Nucleus accumbens (tissue), 56 donors: ENCODE data around the gene NAA35.
"Not testable (repeated sequence)": the region's sequence is repeated elsewhere in the genome, so short reads cannot be mapped to it uniquely, and the experiment has no call there.

Source experiments
- DNase-seq, 56 donors: peaks; one replicate each; lab custom pipeline; 2025; lab: John Stamatoyannopoulos, UW

The NAA35 gene

GRCh38 chr9:85940832-85941621 lies at the start of gene NAA35:
Gene NAA35, plus strand, starts transcription at chr9:85941146. Its CDS starts 1,014 bp downstream, at chr9:85942160.
- peak; percentile 78 to 99 (median 97) for DNase-seq

GRCh38 chr9:85892401-85892800 lies 48.5 kb upstream of the NAA35 start:
- DNase-seq = no peak

GRCh38 chr9:85895685-85896084 lies 45.3 kb upstream of the NAA35 start:
- no peak for DNase-seq

- DNase-seq = no peak
Observed at GRCh38 chr9:85897848-85898247, 43.1 kb upstream of the NAA35 start.

- no peak for DNase-seq
Observed at GRCh38 chr9:85898332-85898731, 42.6 kb upstream of the NAA35 start.

GRCh38 chr9:85899388-85899787 lies 41.6 kb upstream of the NAA35 start:
- no peak for DNase-seq

GRCh38 chr9:85900504-85901201 lies 40.3 kb upstream of the NAA35 start:
- peak in 8 of 56 donors; percentile 1 to 28 (median 3) for DNase-seq

GRCh38 chr9:85904975-85905374 lies 36.0 kb upstream of the NAA35 start:
- no peak for DNase-seq

- no peak for DNase-seq
Observed at GRCh38 chr9:85905957-85906356, 35.0 kb upstream of the NAA35 start.

- no peak for DNase-seq
Observed at GRCh38 chr9:85909390-85909789, 31.6 kb upstream of the NAA35 start.

GRCh38 chr9:85914108-85914507 lies 26.8 kb upstream of the NAA35 start:
- DNase-seq = no peak

- DNase-seq = no peak
Observed at GRCh38 chr9:85917756-85918155, 23.2 kb upstream of the NAA35 start.

- no peak for DNase-seq
Observed at GRCh38 chr9:85925493-85925892, 15.5 kb upstream of the NAA35 start.

- DNase-seq = no peak
Observed at GRCh38 chr9:85927076-85927475, 13.9 kb upstream of the NAA35 start.

- no peak for DNase-seq
Observed at GRCh38 chr9:85931495-85931894, 9.5 kb upstream of the NAA35 start.

- not testable (repeated sequence) for DNase-seq
Observed at GRCh38 chr9:85935950-85936349, 5.0 kb upstream of the NAA35 start.

- no peak for DNase-seq
Observed at GRCh38 chr9:85940275-85940831, 593 bp upstream of the NAA35 start.

- DNase-seq = peak in 7 of 56 donors; percentile 18 to 47 (median 39)
Observed at GRCh38 chr9:85941622-85941940, 635 bp downstream of the NAA35 start.

- no peak for DNase-seq
Observed at GRCh38 chr9:85941966-85942912, 1.3 kb downstream of the NAA35 start.

- no peak for DNase-seq
Observed at GRCh38 chr9:85942913-85943709, 2.2 kb downstream of the NAA35 start.
